HEK293T (cell line): ENCODE measurements around the gene RIT1.

Experiments
- CTCF ChIA-PET: fragments of 350-600 bp; formaldehyde crosslinking; extraction: SDS; loops from one replicate; lab custom pipeline; 2021; ENCODE audit warnings: antibody characterized with exemption, inconsistent platforms; lab: Yijun Ruan, JAX
- POLR2A ChIA-PET: fragments of 350-600 bp; formaldehyde crosslinking; extraction: SDS; loops from one replicate; lab custom pipeline; 2020; ENCODE audit warnings: antibody characterized with exemption, inconsistent platforms; lab: Yijun Ruan, JAX
- DNase-seq: peaks from one replicate; pipeline ENCODE4 v3.0.0; 2012; ENCODE audit warnings: mixed read lengths; ENCODE audit errors: extremely low spot score
- ARNT ChIP-seq: fragments of 450-650 bp; IDR thresholded peaks from 2 replicates; pipeline ENCODE4 v1.6.1; 2017; ENCODE audit warnings: mild to moderate bottlenecking
- BHLHE40 ChIP-seq: fragments of 450-650 bp; IDR thresholded peaks from 2 replicates; pipeline ENCODE4 v1.6.1; 2016; ENCODE audit warnings: mild to moderate bottlenecking, moderate library complexity, borderline replicate concordance
- CTBP1 ChIP-seq: fragments of 450-650 bp; IDR thresholded peaks from 2 replicates; pipeline ENCODE4 v1.6.1; 2016; ENCODE audit warnings: borderline replicate concordance
- ELF4 ChIP-seq: fragments of 450-650 bp; IDR thresholded peaks from 2 replicates; pipeline ENCODE4 v1.6.1; 2017; ENCODE audit warnings: antibody characterized with exemption
- FOXA1 ChIP-seq: fragments of 450-650 bp; IDR thresholded peaks from 2 replicates; pipeline ENCODE4 v1.6.1; 2016; ENCODE audit warnings: mild to moderate bottlenecking
- FOXK2 ChIP-seq: fragments of 450-650 bp; IDR thresholded peaks from 2 replicates; pipeline ENCODE4 v1.6.1; 2016; ENCODE audit warnings: mild to moderate bottlenecking
- FOXM1 ChIP-seq: fragments of 450-650 bp; IDR thresholded peaks from 2 replicates; pipeline ENCODE4 v1.6.1; 2017; ENCODE audit warnings: mild to moderate bottlenecking, borderline replicate concordance
- HDGF ChIP-seq: fragments of 450-650 bp; IDR thresholded peaks from 2 replicates; pipeline ENCODE4 v1.6.1; 2017; ENCODE audit warnings: antibody characterized with exemption, borderline replicate concordance
- L3MBTL2 ChIP-seq: fragments of 450-650 bp; conservative IDR thresholded peaks from 2 replicates; pipeline ENCODE4 v1.6.1; 2016; ENCODE audit warnings: mild to moderate bottlenecking
- LEF1 ChIP-seq: fragments of 450-650 bp; IDR thresholded peaks from 2 replicates; pipeline ENCODE4 v1.6.1; 2017; ENCODE audit warnings: mild to moderate bottlenecking, borderline replicate concordance
- NFRKB ChIP-seq: fragments of 450-650 bp; IDR thresholded peaks from 2 replicates; pipeline ENCODE4 v1.6.1; 2016; ENCODE audit warnings: mild to moderate bottlenecking, moderate library complexity
- SP1 ChIP-seq: fragments of 450-650 bp; IDR thresholded peaks from 2 replicates; pipeline ENCODE4 v1.6.1; 2017
- SUZ12 ChIP-seq: fragments of 450-650 bp; IDR thresholded peaks from 2 replicates; pipeline ENCODE4 v1.6.1; 2016; ENCODE audit warnings: mild to moderate bottlenecking
- TARDBP ChIP-seq: fragments of 450-650 bp; IDR thresholded peaks from 2 replicates; pipeline ENCODE4 v1.6.1; 2016
- ZNF384 ChIP-seq: fragments of 450-650 bp; IDR thresholded peaks from 2 replicates; pipeline ENCODE4 v1.6.1; 2016
- TF ChIP-seq, protein P1 (sequence below): fragments of 450-650 bp; IDR thresholded peaks from 2 replicates; pipeline ENCODE4 v1.6.1; 2016

Gene RIT1

DNA sequence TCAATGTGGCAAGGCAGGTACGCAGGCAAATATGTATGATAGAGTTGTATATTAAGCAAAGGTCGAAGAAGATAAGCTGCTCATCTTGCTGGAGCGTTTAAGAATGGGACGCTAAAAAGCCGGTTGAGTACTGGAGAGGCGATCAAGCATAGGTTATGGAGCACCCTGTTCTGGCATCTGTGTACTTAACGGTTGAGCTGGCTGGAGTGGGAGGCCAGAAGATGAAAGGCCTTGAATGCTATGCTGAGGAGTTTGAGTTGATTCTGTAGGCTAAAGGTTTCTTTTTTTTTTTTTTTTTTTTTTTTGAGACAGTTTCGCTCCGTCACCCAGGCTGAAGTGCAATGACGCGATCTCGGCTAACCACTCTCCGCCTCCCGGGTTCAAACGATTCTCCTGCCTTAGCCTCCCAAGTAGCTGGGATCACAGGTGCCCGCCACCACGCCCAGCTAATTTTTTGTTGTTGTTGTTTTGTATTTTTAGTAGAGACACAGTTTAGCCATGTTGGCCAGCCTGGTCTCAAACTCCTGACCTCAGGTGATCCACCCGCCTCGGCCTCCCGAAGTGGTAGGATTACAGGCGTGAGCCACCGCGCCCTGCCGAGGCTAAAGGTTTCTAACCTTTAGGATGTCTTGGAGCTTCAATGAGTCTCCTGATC, 23.9 kb upstream of the RIT1 start:
- DNase-seq = no peak
- TF ChIP-seq TARDBP = no peak
- no peak for TF ChIP-seq SP1
- TF ChIP-seq ZNF384 = 0 out of 2 replicates have a peak, but pooled peaks have one; percentile 40
- no peak for TF ChIP-seq FOXM1
- ChIA-PET POLR2A (interaction anchor here (0.8 to 5.9 kb wide), 24 partner anchors 8 to 284 kb away, joined by 3 to 79 read pairs (median 8); partner anchors contain the start of genes ARHGEF2, GON4L and SYT11), CTCF (interaction anchor here (1.0 to 2.1 kb wide), 5 partner anchors 9 to 131 kb away, joined by 3 to 13 read pairs (median 4); no protein-coding TSS in a partner anchor)

DNA sequence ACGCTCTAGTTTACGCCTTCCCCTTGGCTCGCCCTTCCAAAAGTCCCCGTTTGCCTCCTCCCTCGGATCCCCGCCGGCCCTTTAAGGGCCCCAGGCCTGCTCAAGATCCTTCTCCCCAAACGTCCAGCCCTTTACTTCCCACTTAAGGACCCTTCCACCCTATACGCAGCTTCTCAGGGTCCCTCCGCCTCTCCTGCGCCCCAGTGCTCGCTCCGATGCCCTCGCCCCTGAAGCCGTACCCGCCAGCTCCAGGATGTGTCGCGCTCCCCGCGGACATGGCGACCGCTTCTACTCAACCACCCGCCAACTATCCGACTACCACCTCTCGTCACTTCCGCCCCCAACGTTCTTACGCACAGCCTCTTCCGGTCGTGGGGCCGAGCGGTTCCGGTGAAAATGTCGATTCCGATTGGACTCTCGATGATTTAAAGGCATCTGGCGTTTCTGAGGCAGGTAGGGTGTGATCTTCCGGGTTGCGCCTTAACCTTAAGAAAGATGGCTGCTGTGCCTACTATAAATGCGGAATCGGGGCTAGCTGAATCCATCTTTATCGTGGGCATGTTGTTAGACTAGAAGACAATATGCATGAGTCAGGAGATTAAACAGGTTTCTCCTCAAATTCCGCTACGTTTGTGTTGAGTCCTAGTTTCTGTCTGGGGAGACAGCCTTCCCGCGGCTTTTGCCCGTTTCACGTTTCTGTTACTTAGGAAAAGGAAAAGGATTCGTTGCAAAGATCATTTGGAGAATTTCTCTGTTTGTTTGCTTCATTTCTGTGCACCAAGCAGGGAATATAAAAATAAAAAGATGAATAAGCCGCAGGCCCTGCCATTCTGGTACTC, 23.2 kb upstream of the RIT1 start, which contains the start of gene KHDC4:
KHDC4 (minus strand) TSS at position 317 of the 839 bp plus-strand sequence; CDS start at position 277, 40 bp downstream.
- peak; percentile 98 for DNase-seq
- POLR2A ChIA-PET = interaction anchor here (0.7 to 5.9 kb wide), 31 partner anchors 9 to 516 kb away, joined by 3 to 79 read pairs (median 6); partner anchors contain the start of genes ARHGEF2, GON4L and SYT11
- TF ChIP-seq ZNF384 (no peak), TARDBP (no peak), ARNT (no peak), HDGF (no peak), SP1 (no peak), L3MBTL2 (0 out of 2 replicates have a peak, but pooled peaks have one; percentile 3), BHLHE40 (no peak), NFRKB (peak; percentile 97), SUZ12 (no peak), ELF4 (peak; percentile 99), FOXM1 (no peak), LEF1 (no peak), FOXK2 (no peak), CTBP1 (no peak), FOXA1 (no peak)
- TF ChIP-seq, protein P1, sequence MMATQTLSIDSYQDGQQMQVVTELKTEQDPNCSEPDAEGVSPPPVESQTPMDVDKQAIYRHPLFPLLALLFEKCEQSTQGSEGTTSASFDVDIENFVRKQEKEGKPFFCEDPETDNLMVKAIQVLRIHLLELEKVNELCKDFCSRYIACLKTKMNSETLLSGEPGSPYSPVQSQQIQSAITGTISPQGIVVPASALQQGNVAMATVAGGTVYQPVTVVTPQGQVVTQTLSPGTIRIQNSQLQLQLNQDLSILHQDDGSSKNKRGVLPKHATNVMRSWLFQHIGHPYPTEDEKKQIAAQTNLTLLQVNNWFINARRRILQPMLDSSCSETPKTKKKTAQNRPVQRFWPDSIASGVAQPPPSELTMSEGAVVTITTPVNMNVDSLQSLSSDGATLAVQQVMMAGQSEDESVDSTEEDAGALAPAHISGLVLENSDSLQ = peak; percentile 99
- CTCF ChIA-PET = interaction anchor here (1.0 to 2.1 kb wide), 6 partner anchors 10 to 132 kb away, joined by 3 to 13 read pairs (median 4); no protein-coding TSS in a partner anchor

DNA sequence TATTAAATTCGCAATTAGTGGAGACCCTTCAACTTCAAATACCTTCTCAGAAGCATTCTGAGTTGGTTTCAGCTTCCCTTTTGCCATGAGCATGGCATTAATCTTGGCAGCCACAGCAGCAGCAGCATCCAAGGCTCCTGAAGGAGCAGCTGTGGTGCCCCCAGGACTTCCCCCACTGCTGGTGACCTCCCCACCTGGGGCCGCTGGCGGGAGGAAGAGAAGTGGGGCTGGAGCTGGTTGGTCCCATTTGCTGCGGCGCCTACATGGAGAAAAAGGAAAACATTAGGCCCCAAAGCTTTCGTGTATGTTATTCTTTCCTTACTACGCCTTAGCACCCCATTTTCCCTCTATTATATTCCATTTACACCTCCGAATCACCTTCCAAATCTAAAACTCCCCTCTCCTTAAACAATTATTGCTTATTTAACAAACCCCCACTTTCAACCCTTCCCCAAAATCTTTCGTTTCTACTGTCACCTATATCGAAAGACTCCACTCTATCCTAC, 22.5 kb upstream of the RIT1 start:
- ChIA-PET CTCF (interaction anchor here (1.0 to 2.1 kb wide), 2 partner anchors 56 to 133 kb away, joined by 5 to 13 read pairs; no protein-coding TSS in a partner anchor), POLR2A (interaction anchor here (0.7 to 5.9 kb wide), 23 partner anchors 10 to 517 kb away, joined by 3 to 79 read pairs (median 10); partner anchors contain the start of genes ARHGEF2, GON4L and SYT11)
- 0 out of 2 replicates have a peak, but pooled peaks have one; percentile 1 for TF ChIP-seq L3MBTL2
- no peak for TF ChIP-seq TARDBP
- no peak for DNase-seq

DNA sequence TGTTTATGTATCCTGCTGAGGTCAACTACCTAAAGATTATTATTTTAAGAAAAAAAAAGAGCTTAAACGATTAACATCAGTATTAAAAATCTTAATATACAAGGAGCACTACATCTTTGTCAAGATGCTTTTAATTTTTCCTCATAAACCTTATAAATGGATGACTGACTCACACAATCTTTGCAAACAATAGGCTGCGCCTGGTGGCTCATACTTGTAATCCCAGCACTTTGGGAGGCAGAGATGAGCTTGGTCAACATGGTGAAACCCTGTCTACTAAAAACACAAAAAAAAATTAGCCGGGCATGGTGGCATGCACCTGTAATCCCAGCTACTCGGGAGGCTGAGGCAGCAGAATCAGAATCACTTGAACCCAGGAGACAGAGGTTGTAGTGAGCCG, 21.3 kb upstream of the RIT1 start:
- TF ChIP-seq LEF1 = no peak
- no peak for TF ChIP-seq HDGF
- TF ChIP-seq L3MBTL2 = no peak
- no peak for TF ChIP-seq SP1
- TF ChIP-seq CTBP1 = no peak
- TF ChIP-seq, protein P1 = no peak
- TF ChIP-seq ARNT = no peak
- TF ChIP-seq ELF4 = no peak
- TF ChIP-seq FOXK2 = no peak
- DNase-seq = no peak
- ChIA-PET POLR2A (interaction anchor here (1.2 to 5.9 kb wide), 8 partner anchors 11 to 74 kb away, joined by 3 to 79 read pairs (median 22); partner anchors contain the start of genes ARHGEF2, GON4L and SYT11), CTCF (interaction anchor here (0.6 to 1.0 kb wide), 2 partner anchors 11 to 57 kb away, joined by 3 to 5 read pairs; no protein-coding TSS in a partner anchor)

DNA sequence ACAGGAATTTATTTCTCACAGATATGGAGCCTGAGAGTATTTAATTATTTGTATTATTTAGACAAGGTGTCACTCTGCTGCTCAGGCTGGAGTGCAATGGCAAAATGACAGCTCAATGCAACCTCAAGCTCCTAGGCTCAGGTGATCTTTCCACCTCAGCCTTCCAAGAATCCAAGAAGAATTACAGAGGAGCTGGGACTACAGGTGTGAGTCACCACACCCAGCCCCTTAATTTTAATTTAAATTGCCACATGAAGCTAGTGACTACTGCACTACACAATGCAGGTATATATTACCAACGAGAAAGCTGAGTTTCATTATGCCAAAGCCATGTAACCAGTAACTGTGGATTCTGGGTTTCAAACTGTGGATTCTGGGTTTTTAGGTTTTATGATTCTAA, 20.9 kb upstream of the RIT1 start:
- ChIA-PET CTCF (interaction anchor here (1.0 kb wide), 1 partner anchor 57 kb away, joined by 5 read pairs; no protein-coding TSS in a partner anchor), POLR2A (interaction anchor here (1.1 to 5.9 kb wide), 9 partner anchors 8 to 74 kb away, joined by 3 to 79 read pairs (median 11); partner anchors contain the start of genes ARHGEF2, GON4L and SYT11)
- TF ChIP-seq LEF1 = no peak
- TF ChIP-seq HDGF = no peak
- no peak for TF ChIP-seq TARDBP
- no peak for TF ChIP-seq L3MBTL2
- TF ChIP-seq BHLHE40 = no peak
- TF ChIP-seq SP1 = no peak
- no peak for TF ChIP-seq FOXM1
- TF ChIP-seq CTBP1 = no peak
- DNase-seq = no peak
